ENCODE results near the gene DLEC1.

DLEC1 gene

DNA sequence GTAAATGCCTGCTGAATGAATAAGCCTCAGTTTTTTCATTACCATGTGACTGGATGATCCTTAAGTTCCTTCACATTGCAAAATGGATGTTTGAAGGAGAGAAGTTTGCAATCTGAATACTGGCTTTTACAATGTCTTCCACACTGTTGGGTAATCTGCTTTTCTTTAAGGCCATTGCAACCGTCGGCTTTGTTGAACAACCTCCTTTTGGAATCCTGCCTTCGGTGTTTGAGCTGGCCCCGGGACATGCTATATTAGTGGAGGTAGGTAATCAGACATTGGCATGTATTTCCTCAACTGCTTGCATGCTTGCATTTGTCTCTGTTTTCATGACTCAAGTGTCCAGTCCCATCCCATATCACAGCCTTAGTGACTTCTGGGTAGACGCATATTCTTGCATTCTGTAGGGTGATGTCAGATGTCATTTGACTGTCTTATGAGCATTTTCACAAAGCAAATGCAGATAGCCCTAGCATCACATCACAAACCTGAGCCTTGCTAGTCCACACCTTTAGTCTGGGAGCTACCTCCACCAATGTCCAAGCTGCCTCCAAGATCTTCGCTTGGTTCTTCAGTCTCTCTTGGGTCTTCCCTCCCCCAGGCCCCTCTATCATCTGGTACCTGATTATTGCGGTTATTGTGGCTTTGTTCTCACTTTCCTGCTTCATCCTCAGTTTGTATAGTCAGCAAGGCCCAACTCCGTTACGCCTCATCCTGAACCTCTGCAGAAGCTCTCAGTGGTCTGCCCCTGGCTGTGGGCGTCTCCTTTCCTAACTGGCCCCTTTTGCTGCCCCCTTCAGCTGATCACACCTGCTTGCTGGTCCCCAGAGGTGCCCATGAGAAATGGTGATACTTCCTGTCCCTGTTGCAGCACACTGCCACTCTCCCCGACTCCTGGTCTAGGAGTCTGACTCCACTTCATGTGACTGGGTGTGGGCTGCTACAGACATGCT lies 49.4 kb downstream of the DLEC1 start:
- no peak for DNase-seq

DNA sequence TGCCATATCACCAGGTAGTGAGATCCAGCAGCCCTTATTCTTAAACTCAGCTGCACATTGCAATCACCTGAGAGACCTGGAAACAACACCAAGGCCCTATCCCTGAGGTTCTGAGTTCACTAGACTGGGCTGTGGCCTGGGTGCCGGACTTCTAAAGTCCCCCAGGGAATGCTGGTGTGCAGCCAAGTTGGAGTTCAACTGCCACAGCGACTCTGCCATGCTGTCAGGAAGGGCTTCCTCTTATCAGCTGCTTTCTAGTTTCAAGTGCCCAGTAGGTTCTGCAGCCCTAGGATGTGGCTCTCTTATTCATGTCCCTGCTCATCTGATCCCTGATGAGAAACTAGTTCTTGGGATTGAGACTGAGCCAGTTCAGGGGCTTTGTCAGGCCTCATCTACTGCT lies 50.2 kb downstream of the DLEC1 start:
- DNase-seq: no peak

DNA sequence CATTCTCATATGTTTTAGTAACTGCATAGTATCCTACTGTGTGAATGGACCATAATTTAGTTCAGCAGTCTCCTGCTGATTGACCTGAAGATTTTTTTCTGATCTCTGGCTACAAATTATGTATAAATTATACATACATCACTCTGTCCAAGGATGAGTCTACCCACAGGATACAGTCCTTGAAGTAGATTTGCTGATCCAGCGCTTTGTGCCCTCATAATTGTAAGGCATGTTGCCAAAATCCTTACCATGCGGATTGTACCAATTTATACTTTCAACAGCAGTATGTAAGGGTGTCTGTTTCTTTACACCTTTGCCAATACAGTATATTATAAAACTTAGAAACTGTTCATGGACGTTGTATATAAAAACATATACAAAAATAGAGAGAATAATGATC lies 51.4 kb downstream of the DLEC1 start:
- no peak for DNase-seq

DNA sequence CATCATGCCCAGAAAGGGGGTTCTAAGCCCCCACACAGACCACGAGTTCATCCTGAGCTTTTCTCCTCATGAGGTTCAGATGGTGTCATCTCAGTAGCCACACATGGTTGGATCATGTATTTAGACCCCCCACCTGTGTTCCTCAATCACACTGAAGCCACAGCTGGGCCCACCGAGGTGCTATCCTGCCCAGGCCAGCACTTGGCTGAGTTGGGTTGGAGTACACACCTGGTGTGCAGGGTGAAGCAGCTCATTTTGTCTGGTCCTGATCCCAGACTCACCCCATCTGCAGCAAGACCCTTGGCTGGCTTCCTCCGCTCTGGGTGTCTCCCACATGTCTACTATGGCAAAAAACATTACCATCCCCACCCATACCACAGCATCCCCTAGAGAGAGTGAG lies 56.0 kb downstream of the DLEC1 start:
- no peak for DNase-seq

DNA sequence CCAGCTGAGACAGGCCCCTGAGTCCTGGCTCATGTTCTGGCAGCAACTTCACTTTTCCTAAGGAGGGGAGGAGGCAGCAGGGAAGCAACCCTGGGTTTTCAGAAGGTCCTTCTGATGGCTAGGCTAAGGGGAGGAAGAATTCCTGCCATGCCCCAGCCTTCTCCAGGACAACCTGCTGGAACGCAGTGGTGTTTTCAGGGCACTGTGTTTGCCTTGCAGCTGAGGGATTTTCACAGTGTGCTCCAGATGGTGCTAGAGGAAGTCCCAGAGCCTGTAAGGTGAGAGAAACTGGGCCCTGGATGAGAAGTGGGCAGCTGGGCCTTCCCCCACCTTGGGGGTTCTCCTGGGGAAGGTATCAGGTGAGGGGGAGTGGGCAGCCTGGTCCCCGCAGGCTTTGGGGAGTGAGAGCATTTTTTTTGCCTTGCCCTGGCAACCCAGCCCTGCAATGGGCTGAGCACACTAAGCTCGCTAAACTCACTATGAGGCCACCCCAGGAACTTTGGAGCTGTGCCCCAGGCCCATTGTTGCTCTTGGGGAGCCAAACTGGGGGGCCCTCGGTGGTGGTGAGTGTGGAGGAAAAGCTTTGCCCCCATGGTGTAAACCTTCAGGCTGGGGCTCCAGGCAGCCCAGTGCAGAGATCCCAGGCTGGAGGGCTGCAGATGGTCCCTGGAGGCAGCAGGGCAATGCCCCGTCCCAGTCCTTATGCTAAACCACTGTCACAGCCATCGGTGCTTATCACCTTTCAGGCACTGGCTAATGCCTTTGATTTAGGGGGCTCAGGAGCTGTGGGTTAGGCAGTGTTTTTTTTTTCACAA lies 56.9 kb downstream of the DLEC1 start:
- DNase-seq: no peak

DNA sequence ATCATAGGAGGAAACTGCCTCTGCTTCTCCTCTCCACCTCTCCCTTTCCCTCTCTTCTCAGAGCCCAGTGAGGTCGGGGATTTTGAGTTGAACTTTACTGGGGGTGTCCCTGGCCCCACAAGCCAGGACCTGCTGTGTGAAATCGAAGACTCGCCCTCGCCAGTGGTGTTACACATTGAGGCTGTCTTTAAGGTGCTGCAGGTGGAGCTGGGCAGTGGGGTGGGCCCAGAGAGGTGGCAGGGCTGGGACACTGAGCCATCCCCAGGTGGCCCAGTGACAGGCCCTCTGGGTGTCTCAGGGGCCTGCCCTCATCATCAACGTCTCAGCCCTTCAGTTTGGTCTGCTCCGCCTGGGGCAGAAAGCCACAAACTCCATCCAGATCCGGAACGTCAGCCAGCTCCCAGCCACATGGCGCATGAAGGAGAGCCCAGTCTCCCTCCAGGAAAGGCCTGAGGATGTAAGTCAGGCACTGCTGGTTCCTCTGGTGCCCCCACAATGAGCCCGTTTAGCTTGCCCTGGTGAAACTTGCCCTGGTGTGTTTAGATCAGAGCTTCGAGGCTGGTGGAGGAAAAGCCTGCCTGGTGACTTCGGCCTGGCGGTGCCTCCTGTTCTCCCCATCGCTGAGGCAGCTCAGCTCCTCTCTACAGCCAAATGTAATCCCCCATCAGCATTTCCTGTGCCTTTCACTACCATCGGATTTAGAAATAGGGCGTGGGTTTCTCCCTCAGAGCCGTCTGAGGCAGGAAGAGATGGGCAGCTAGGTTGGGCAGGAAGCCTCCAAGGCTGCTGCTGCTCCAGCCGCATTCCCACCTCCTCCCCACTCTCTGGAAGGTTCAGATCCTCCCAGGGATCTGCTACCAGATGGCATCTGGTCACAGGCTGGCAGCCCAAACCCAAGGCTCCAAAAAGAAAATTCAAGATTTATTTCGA lies 58.7 kb downstream of the DLEC1 start:
- no peak for DNase-seq

DNA sequence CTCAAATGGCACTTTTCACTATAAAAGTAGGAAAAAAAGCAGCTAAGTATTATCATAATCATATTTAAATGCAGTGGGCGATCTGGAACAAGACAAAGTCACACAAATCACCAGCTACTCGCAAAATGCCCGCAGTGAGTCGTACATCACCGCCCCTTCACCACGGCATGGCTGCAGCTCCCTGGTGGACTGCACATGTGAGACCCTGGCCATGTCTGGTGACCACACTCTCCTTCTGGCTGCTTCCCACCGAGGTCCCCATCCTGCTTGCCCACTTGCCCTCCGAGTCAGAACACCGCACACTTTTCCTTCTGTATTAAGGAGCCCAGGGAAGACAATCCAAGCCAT lies 59.3 kb downstream of the DLEC1 start:
- DNase-seq: no peak

DNA sequence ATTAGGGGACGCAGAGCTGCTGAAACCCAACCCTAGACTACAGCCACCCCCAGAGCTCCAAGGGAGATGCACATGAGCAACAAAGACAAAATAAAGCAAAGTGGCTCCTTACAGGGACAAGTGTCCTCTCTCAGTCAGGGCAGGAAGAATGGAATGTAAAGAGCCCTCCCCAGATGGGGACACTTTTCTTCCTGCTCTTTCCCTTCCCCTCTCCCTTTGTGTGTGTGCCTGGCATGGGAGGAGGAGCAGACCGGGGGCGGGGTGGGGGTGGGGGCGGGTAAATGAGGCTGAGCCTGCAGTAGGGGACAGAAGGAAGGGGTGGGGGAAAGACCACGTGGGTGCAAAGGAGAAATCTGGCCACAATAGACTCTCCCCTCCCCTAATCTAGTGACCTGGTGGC lies 60.5 kb downstream of the DLEC1 start:
- no peak for DNase-seq

DNA sequence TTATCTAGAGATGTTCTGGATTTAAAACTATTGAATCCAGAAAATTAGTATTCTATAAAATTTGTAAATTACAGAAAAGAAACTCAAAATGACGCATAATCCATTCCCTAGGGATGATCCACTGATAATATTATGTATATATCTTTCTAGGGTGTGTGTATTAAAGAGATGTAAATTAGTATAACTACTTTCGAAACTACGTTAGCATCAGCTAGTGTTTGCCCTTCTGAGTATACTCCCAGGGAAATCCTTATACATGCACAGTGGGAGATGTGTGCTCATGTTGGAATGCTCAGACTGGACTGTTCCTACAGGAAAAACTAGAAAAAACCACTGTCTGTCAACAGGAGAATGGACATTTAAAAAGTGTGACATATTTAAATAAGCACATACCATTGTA lies 61.5 kb downstream of the DLEC1 start:
- no peak for DNase-seq

DNA sequence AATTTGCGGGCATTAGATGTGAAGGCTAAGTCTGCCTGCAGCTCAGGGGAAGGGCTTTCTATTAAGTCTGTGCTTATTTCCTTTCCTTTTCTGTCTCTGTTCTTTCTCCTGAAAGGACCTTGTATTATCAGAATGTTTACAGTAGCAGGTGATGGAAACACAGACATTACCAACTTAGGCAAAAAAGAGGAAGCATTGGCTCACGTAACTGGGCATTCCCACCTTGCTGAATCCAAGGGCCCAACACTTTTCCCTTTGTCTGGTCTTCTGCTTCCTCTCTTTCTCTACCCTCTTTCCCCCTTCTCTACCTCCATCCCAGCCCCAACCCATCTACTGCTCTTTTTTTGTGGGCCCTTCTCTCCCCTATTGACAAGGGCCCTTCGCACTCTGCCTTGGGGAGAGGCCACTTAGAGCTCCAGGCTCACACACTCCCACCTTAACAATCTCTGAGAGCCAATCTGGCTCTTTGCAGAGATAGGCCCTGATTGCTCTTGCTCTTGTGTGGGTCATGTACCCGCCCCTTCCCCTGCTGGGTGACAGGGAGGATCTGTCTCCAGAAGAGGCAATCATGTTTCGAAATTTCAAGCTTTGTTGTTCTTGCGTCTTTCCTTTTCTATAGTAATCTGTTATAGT lies 62.9 kb downstream of the DLEC1 start:
- DNase-seq: no peak

DNA sequence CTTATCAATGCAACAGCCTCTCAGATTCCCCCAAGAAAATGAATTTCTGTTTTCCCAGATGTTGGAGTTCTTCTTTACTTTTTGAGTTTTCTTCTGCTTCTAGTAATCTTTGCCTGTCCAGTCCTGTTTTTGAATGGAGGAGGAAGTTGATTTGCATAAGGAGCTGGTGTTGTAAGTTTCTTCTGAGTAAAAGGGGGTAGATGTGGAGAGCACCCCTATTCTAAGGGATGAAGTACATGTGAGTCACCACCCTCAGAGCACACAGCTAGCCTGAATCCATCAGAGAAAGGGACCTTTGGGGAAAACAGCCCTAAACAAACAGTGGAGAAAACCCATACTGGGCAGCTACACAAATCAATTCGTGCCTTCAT lies 63.4 kb downstream of the DLEC1 start:
- no peak for DNase-seq

DNA sequence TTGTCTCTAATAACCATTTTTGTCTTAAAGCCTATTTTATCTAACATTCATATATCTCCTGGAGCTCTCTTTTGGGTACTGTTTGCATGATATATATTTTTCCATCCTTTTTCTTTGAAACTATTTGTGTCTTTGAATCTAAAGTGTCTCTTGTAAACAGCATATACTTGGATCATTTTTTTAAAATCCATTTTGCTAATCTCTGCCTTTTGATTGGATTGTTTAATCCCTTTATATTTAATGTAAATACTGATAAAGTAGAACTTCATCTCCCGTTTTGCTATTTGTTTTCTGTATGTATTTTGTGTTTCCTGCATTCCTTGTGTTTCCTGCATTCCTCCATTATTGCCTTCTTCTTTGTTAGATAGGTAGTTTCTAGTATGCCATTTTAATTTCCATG lies 66.5 kb downstream of the DLEC1 start:
- no peak for DNase-seq

DNA sequence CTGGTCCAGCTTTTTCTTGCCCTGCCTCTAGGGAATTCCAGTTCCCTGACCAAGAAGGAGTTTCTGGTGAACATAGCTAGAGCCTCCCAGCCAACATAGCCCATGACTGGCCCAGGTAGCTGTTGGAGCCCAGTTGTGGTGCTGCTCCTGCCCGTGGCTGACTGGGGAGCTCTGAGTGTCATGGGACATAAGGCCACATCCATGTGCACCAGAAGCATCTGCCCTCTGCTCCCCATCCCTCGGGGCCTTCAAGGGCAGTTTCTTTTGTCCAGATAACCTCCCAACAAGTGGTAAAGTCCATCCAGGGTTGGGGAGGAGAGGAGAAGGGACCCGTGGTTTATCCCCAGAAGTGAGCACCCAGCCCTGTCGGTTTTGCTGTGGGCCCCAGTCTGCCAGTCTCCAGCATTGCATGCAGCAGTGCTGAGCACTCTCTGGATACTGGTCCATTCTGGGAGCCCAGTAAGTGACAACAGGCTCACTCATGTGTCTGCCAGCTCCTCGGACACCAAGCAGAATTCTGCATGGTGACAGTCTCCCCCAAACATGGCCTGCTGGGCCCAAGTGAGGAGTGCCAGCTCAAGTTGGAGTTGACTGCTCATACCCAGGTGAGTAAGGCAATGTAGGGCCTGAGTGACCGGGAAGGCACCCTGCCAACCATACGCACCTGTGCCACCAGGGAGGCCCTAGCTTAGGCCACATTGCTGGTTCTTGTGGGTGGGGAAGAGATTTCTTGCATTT lies 69.1 kb downstream of the DLEC1 start:
- no peak for DNase-seq

DNA sequence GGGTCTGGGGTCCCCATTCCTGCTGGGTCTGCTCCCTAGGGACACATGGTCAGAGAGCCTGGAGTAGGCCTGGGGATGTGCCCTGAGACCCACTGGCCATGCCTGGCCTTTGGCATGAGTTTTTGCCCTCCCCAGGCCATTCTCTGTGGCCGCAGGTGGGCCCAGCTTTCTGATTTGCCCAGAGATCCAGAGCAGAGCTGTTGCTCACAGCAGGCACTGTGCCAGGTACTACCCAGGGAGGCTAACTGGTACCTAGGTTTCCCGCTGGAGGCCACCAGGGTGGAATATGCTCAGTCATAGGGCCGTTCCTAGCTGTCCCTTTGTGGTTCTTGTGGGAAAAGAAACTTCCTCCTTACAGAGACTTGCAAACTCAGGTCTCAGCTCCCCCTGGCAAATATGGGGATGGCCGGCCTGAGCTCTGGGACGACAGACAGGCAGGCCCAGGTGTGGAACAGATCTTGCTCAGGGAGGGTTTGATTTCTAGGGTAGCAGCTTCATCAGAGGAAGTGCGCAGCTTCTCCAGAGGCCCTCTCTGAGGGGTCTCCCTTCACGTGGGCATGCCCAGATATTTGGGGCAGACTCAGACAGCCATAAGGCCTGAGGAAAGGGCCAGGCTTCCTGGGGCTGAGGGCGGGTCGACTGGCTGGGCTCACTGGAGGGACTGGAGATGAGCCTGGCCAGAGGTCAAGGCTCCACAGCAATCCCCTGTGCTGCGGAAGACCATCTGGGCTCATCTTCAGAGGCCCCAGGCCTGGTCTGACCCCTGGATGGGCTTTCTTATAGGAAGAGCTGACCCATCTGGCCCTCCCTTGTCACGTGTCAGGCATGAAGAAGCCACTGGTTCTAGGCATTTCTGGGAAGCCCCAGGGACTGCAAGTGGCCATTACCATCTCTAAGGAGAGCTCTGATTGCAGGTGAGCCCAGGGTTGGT lies 69.9 kb downstream of the DLEC1 start:
- DNase-seq: no peak

DNA sequence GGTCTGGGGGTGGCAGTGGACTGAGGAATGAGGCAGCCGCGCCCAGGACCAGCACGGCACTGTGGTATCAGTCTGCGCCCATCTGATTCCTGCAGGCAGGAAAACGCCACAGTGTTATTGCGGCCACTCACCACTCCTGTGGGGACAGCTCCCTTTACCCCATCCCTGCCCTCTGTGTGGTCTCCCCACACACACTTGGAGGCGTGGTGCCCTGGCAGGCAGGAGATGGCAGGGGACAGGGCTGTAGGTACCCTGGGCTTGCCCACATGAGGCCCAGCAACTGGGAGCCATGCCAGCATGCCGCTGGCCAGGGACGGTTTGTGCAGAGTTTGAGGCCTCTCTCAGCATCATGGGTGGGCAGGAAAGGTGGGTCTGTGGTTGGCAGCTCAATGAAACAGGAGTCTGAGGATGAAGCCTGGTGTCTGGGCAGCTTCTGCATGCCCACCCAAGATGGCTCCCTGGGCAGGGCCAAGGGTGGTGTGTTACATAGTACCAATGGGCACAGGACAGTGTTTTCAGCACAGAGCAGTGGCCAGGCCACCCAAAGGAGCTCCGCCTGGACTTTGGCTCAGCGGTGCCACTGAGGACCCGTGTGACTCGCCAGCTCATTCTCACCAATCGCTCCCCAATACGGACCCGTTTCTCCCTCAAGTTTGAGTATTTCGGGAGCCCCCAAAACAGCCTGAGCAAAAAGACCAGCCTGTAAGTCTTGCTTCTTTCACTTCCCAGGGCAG lies 70.7 kb downstream of the DLEC1 start:
- no peak for DNase-seq

DNA sequence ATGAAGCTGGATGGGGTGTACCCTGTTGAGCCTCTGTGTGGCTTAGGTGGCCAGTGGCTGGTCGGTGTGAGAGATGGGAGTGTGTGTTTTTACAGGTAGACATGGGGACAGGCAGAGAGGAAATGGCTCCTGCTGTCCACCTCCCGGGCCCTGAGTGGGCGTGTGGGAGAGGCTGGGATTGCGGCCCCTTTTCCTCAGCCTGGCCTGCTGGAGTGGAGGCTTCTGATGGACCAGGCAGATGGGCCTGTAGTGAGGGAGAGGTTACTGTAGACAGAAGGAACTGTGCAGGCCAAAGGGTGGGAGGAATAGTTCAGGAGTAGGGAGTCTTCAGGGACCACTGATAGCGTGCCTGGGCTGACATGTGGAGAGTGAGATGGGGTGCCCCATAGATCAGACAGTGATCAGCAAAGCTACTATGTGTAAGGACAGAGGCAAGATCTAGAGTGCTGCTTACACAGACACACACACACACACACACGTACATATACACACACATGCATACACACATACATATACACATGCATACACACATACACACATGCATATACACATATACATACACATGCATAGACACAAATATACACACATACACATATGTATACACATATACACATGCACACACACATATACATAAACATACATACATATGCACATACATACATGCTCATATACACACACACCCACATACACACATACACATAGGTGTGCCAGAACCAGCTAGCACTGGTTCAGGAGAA lies 71.5 kb downstream of the DLEC1 start:
- DNase-seq: no peak

DNA sequence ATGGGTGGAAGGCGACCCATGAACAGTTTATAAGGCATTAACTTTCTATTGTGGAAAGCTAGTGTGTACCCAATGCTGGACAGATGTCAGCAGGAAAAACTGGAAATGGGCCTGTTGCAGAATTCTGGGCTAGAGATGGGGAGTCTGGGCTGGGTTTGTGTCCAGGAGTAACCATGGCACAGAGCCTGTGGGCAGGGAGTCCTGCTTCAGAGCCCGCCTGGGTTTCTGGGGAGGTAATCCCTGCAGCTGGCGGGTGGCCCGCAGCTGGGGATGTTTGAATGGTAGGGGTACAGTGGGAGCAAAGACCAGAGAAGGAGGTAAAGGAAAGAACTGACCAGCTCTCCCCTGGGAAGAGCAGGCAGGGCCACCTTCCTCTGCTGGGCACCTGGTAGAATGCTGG lies 72.2 kb downstream of the DLEC1 start:
- DNase-seq: no peak

DNA sequence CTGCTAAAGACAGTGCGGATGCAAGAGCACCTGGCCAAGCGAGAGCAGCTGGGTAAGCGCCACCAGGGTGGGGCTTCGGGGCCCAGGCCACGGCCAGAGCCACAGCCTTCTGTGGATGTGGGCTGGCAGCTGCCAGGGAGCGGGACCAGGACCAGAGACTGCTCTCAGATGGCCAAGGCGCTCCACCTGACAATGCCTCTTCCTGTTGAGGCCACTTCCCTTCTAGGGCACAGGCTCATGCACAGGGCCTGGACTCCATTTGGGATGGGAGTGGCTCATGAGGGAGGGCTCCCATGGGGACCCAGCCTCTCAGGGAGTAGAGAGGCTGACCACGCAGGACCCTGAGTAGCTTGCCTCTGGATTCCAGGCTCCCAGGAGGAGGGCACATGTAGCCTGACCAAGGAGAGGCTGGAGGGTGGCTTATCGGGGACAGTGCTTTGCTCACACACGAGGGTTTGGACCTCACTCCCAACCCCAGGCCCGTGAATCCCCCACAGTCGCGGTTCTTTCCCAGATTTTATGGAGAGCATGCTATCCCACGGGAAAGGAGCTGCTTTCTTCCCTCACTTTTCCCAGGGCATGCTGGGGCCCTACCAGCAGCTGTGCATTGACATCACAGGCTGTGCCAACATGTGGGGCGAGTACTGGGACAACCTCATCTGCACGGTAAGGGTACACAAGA lies 72.8 kb downstream of the DLEC1 start:
- no peak for DNase-seq

DNA sequence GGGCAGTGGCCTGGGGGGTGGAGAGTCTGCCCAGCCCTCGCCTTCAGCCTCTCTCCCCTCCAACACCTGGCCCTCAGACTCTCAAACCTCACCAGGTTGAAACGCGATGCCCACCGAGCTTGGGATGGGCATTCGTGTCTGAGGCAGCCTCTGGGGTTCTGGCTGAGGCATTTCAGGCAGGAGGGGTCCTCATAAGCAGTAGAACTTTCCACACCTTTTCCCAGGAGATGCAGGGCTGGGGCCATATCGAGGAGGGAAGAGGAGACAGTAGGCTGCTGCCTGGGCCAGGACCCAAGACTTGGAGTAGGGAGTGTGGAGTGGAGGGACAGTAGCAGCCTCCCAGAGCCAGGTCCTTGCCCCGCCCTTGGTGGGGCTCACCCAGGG lies 73.4 kb downstream of the DLEC1 start:
- DNase-seq: no peak
